ENCODE results near the gene SLC9C2. TPM values are rescaled to one million over a fixed set of nuclear protein-coding genes. Genes with fewer than 3 reads are reported as not detected.
"Not testable (repeated sequence)": the region's sequence is repeated elsewhere in the genome, so short reads cannot be mapped to it uniquely, and the experiment has no call there.

Gene SLC9C2
- total RNA-seq, 1 donor from 2014 or later = not detected

GRCh38 chr1:173462666-173463065, 140.2 kb downstream of the SLC9C2 start:
- DNase-seq (ENCODE audit: low read depth, low spot score) = not testable (repeated sequence)

GRCh38 chr1:173459885-173460284, 143.0 kb downstream of the SLC9C2 start:
- DNase-seq (ENCODE audit: low read depth, low spot score) = no peak

- DNase-seq (ENCODE audit: low read depth, low spot score) = no peak
Observed at GRCh38 chr1:173454966-173455524, 147.8 kb downstream of the SLC9C2 start.

- no peak for DNase-seq (ENCODE audit: low read depth, low spot score)
Observed at GRCh38 chr1:173453982-173454381, 148.9 kb downstream of the SLC9C2 start.

- DNase-seq (ENCODE audit: low read depth, low spot score) = no peak
Observed at GRCh38 chr1:173451981-173452380, 150.9 kb downstream of the SLC9C2 start.

Other genes with a start within 250 kb of the SLC9C2 start
- gene PRDX6, start 125.7 kb downstream of the SLC9C2 start, total RNA-seq = 183 and 239 TPM in 2 replicates
- not detected in 2 replicates for gene TEX50, start 32.3 kb upstream of the SLC9C2 start, total RNA-seq
- 0.20 and 0.49 TPM in 2 replicates for gene ANKRD45, start 66.8 kb upstream of the SLC9C2 start, total RNA-seq
- 34.1 and 48.8 TPM in 2 replicates for gene KLHL20, start 111.9 kb upstream of the SLC9C2 start, total RNA-seq
- 18.7 and 34.6 TPM in 2 replicates for gene DARS2, start 221.6 kb upstream of the SLC9C2 start, total RNA-seq
- 17.5 and 35.8 TPM in 2 replicates for gene CENPL, start 221.8 kb upstream of the SLC9C2 start, total RNA-seq